ENCODE measurements around the gene AXIN1. TPM values are rescaled to one million over a fixed set of nuclear protein-coding genes. Genes with fewer than 3 reads are reported as not detected.

The AXIN1 gene
- total RNA-seq, 1 donor from 2014 or later = 27.0 TPM

GRCh38 chr16:377419-377951 lies 25.0 kb upstream of the AXIN1 start:
- FAIRE-seq = no peak
- no peaks in the 10 kb centered on the region for H3K36me3 Mint-ChIP-seq (ENCODE audit: low read depth, unreplicated experiment)
- H3K4me3 Mint-ChIP-seq (ENCODE audit: unreplicated experiment) = no peak overlapping the region
- no peak overlapping the region for H3K27ac ChIP-seq (ENCODE audit: low read depth, low read length)
- DNase-seq (ENCODE audit: low read depth) = no peak
- H3K79me2 ChIP-seq (ENCODE audit: insufficient read depth, low read length) = peaks cover 25% of the 10 kb centered on the region
- no peaks in the 10 kb centered on the region for H3K9me3 ChIP-seq (ENCODE audit: insufficient read depth, low read depth, low read length)
- H3K4me2 ChIP-seq (ENCODE audit: low read length) = no peak overlapping the region
- no peak overlapping the region for H3K27ac Mint-ChIP-seq (ENCODE audit: unreplicated experiment)
- peaks cover 7% of the 10 kb centered on the region for H3K4me1 ChIP-seq (ENCODE audit: insufficient read depth, low read length)
- no peak overlapping the region for H3K4me3 ChIP-seq (ENCODE audit: insufficient read depth, low read depth, low read length)
- H3K27me3 ChIP-seq (ENCODE audit: insufficient read depth, low read length) = no peaks in the 10 kb centered on the region
- no peak overlapping the region for H3K9ac ChIP-seq (ENCODE audit: low read length)
- no peaks in the 10 kb centered on the region for H3K27me3 Mint-ChIP-seq (ENCODE audit: low read depth, unreplicated experiment)
- no peaks in the 10 kb centered on the region for H3K9me3 Mint-ChIP-seq (ENCODE audit: unreplicated experiment)
- TF ChIP-seq EZH2 (IDR thresholded peaks at IDR 0.05; ENCODE audit: insufficient read depth, low read length) = no peak
- TF ChIP-seq CTCF (IDR thresholded peaks at IDR 0.05; ENCODE audit: insufficient read depth, low read depth, low read length) = no peak
- H3K36me3 ChIP-seq (ENCODE audit: insufficient read depth, low read length) = no peaks in the 10 kb centered on the region
- H4K20me1 ChIP-seq (ENCODE audit: insufficient read depth, low read length) = peaks cover 30% of the 10 kb centered on the region
- H2AFZ ChIP-seq (ENCODE audit: low read depth, low read length) = no peak overlapping the region
- H3K4me1 Mint-ChIP-seq (ENCODE audit: low read depth, unreplicated experiment) = peaks cover 3% of the 10 kb centered on the region

- no peaks in the 10 kb centered on the region for H3K36me3 ChIP-seq (ENCODE audit: insufficient read depth, low read length)
- TF ChIP-seq EZH2 (IDR thresholded peaks at IDR 0.05; ENCODE audit: insufficient read depth, low read length) = no peak
- TF ChIP-seq CTCF (IDR thresholded peaks at IDR 0.05; ENCODE audit: insufficient read depth, low read depth, low read length) = no peak
- H3K4me1 Mint-ChIP-seq (ENCODE audit: low read depth, unreplicated experiment) = peaks cover 3% of the 10 kb centered on the region
These were observed 24.4 kb upstream of the AXIN1 start for GRCh38 chr16:376817-377418.

More at GRCh38 chr16:376817-377418, 24.4 kb upstream of the AXIN1 start:
- H3K9me3 Mint-ChIP-seq (ENCODE audit: unreplicated experiment) = no peaks in the 10 kb centered on the region
- Histone ChIP-seq H3K27me3 (ENCODE audit: insufficient read depth, low read length) (no peaks in the 10 kb centered on the region), H3K9me3 (ENCODE audit: insufficient read depth, low read depth, low read length) (no peaks in the 10 kb centered on the region), H2AFZ (ENCODE audit: low read depth, low read length) (no peak overlapping the region), H3K79me2 (ENCODE audit: insufficient read depth, low read length) (peaks cover 25% of the 10 kb centered on the region), H4K20me1 (ENCODE audit: insufficient read depth, low read length) (peaks cover 30% of the 10 kb centered on the region), H3K4me2 (ENCODE audit: low read length) (no peak overlapping the region), H3K4me3 (ENCODE audit: insufficient read depth, low read depth, low read length) (no peak overlapping the region), H3K9ac (ENCODE audit: low read length) (no peak overlapping the region), H3K27ac (ENCODE audit: low read depth, low read length) (no peak overlapping the region), H3K4me1 (ENCODE audit: insufficient read depth, low read length) (peaks cover 3% of the 10 kb centered on the region)
- FAIRE-seq (no peak), DNase-seq (ENCODE audit: low read depth) (no peak)
- no peak overlapping the region for H3K27ac Mint-ChIP-seq (ENCODE audit: unreplicated experiment)
- no peak overlapping the region for H3K4me3 Mint-ChIP-seq (ENCODE audit: unreplicated experiment)
- H3K36me3 Mint-ChIP-seq (ENCODE audit: low read depth, unreplicated experiment) = no peaks in the 10 kb centered on the region
- H3K27me3 Mint-ChIP-seq (ENCODE audit: low read depth, unreplicated experiment) = no peaks in the 10 kb centered on the region
